Islet of Langerhans (tissue), 1 donor: ENCODE data around the gene AIFM1.

Source experiments
- FAIRE-seq: peaks from one replicate; lab custom pipeline; 2011; peaks lifted over from hg19 to GRCh38; lab: Jason Lieb, UNC

AIFM1 gene

GRCh38 chrX:130090364-130090763 lies 75.3 kb downstream of the AIFM1 start:
- no peak for FAIRE-seq

GRCh38 chrX:130086447-130087206 lies 79.0 kb downstream of the AIFM1 start:
- FAIRE-seq, result no peak

GRCh38 chrX:130085551-130086446 lies 79.8 kb downstream of the AIFM1 start:
- FAIRE-seq, result no peak

GRCh38 chrX:130084631-130085237 lies 80.9 kb downstream of the AIFM1 start:
- no peak for FAIRE-seq

GRCh38 chrX:130083656-130084382 lies 81.8 kb downstream of the AIFM1 start:
- no peak for FAIRE-seq

GRCh38 chrX:130083107-130083490 lies 82.5 kb downstream of the AIFM1 start:
- FAIRE-seq, result no peak

- FAIRE-seq, result no peak
Measured at GRCh38 chrX:130082244-130083106, 83.2 kb downstream of the AIFM1 start.

GRCh38 chrX:130081421-130082045 lies 84.1 kb downstream of the AIFM1 start:
- FAIRE-seq, result no peak

GRCh38 chrX:130080791-130081367 lies 84.8 kb downstream of the AIFM1 start:
- no peak for FAIRE-seq

- FAIRE-seq, result peak; percentile 17
Measured at GRCh38 chrX:130079824-130080406, 85.7 kb downstream of the AIFM1 start.
